GM21723 (cell line): ENCODE results near the gene MICALL1.
"Not testable (repeated sequence)": the region's sequence is repeated elsewhere in the genome, so short reads cannot be mapped to it uniquely, and the experiment has no call there.

Experiments used
- ATAC-seq: cut with Tn5 transposase; IDR thresholded peaks from one replicate; pipeline ENCODE4 v1.9.1; 2021; ENCODE audit warnings: mild to moderate bottlenecking, moderate library complexity; ENCODE audit not compliant: unreplicated experiment

The MICALL1 gene

GRCh38 chr22:37926771-37927636 is 20.9 kb downstream of the MICALL1 start:
- ATAC-seq, result no peak

DNA sequence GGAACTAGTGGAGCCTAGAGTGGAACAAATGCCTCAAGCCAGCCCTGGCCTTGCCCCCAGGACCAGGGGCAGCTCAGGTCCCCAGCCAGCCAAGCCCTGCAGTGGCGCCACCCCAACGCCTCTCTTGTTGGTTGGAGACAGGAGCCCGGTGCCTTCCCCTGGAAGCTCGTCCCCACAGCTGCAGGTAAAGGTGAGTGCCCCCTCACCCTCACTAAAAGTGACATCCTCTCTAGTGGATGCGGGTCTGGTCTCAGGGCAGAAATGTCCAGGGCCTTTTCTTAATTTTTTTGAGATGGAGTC is 21.5 kb downstream of the MICALL1 start:
- no peak for ATAC-seq

GRCh38 chr22:37929390-37929789 is 23.3 kb downstream of the MICALL1 start:
- ATAC-seq, result no peak

DNA sequence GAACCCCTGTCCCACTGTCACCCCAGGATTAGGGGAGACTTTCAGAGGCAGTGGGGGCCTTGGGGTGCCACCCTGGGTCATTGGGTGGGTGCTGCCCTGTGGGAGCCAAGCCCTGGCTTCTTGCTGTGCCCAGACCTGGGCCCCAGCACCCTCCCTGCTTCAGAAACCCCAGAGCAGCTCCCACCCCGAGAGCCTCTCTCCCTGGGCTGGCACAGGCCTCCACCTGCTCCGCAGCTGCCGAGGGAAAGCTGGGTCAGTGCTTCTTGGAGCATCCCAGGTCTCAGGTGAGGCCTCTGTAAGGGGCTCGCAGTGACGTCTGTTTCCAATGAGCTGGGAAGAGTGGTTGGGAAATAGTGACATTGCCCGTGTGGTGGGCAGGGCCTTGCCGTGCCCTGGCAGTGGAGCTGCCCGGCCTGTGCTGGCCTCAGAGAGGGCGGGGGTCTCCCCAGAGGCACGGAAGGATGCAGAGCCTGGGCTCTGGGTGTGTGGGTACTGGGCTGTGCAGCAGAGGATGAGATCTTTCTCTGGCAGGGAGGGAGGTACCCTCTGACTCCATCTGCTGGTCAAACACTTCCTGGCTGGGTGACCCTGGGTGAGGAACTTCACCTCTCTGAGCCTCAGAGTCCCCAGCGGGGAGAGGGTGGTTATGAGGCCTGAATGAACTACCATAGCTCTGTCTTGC is 24.3 kb downstream of the MICALL1 start:
- ATAC-seq, result no peak

GRCh38 chr22:37930952-37931440 is 24.9 kb downstream of the MICALL1 start:
- ATAC-seq, result no peak

DNA sequence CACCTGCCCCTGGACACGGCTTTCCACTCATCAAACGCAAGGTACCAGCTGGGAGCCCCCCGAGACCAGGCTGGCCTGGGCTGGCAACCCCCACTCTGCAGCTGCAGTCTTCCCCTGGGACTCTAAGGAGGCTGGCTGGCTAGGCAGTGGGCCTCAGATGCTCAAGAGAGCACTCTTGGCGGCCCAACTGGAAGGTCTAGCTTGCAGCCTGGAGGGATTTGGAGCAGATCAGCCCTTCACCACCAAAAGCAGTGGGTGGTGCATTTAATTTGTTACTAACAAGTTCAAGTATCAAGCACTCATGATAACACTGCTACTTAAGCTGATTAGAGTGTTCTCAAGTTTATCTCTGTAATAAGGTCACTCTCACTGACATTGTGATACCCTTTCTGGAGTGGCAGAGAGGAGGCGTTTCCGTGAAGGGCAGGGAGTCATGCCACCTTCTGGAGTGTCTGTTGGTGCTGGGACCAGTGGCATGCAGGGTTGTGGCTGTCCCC is 25.8 kb downstream of the MICALL1 start:
- no peak for ATAC-seq

DNA sequence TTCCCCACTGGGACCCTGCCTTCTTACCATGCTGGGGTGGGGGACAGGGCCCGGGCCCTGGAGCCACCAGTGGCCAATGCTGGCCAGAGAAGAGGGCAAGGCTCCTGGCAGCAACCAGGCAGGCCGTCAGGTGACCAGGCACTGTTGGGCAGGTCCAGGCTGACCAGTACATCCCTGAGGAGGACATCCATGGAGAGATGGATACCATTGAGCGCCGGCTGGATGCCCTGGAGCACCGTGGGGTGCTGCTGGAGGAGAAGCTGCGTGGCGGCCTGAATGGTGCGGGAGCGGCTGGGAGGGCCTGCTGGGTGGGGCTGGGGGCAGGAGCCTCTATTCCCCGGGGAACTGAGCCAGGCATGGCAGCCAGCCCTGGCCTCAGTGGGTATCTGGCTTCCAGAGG is 26.3 kb downstream of the MICALL1 start:
- no peak for ATAC-seq

- no peak for ATAC-seq
Measured at GRCh38 chr22:37932821-37933578, 26.9 kb downstream of the MICALL1 start.

DNA sequence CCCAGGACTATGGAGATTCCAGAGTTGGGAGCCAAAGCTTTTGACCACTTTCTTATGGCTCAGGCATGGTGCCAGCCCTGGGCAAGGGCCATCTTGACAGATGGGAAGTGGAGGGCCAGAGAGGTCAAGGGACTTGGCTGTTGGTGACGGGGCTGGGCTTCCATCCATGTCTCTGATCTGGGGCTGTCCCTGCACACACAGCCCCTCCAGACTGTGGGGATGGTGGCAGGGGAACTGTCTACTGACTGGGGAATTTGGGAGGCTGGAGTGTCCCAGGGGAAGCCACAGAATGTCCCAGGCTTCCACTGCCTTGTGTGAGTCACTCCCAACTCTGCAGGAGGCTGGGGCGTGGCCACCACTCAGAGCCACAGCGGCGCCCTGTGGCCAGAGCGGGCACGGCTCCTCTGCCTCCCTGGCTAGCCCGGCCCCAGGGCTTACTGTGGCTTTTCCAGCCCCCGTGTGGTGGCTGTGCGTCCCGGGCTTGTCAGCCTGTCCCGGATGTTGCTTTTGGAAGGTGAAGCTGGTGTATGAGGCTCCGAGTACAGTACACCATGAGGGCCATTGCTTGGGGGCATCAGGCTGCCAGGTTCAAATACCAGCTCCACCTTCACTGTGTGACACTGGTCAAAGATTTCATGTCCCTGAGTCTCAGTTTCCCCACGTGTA is 27.7 kb downstream of the MICALL1 start:
- peak; percentile 79 for ATAC-seq

DNA sequence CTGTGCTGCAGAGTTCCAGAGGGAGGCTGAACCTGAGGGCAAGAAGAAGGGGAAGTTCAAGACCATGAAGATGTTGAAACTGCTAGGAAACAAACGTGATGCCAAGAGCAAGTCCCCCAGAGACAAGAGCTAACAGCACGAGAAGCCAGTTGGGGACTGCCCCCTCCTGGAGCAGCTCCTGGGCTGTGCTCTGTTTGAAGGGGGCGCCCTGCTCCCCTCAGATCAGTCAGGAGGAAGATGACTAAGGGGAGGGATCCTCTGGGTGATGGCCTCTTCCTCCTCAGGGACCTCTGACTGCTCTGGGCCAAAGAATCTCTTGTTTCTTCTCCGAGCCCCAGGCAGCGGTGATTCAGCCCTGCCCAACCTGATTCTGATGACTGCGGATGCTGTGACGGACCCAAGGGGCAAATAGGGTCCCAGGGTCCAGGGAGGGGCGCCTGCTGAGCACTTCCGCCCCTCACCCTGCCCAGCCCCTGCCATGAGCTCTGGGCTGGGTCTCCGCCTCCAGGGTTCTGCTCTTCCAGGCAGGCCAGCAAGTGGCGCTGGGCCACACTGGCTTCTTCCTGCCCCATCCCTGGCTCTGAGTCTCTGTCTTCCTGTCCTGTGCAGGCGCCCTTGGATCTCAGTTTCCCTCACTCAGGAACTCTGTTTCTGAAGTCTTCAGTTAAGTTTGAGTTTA is 34.7 kb downstream of the MICALL1 start:
- ATAC-seq, result no peak

- no peak for ATAC-seq
Measured at GRCh38 chr22:37942133-37942532, 36.0 kb downstream of the MICALL1 start.

- no peak for ATAC-seq
Measured at GRCh38 chr22:37943136-37943824, 37.2 kb downstream of the MICALL1 start.

DNA sequence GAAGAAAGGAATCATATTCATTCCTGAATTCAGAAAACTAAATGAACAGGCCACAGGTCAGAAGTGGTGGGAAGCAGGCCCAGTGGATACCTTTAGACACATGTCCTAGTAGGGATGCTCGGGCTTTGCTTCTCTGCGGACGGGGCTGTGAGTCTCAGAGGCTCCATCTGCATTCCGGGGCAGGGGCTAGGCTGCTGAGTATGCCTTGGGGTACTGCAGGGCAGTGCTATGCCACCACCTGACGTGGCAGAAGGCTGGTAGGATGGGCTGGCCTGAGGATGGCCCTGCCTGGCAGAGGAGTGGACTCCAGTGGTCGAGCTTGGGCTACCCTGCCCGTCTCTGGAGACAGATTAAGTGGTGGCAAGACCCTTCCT is 37.7 kb downstream of the MICALL1 start:
- ATAC-seq, result no peak

GRCh38 chr22:37944423-37944822 is 38.3 kb downstream of the MICALL1 start:
- ATAC-seq, result not testable (repeated sequence)

DNA sequence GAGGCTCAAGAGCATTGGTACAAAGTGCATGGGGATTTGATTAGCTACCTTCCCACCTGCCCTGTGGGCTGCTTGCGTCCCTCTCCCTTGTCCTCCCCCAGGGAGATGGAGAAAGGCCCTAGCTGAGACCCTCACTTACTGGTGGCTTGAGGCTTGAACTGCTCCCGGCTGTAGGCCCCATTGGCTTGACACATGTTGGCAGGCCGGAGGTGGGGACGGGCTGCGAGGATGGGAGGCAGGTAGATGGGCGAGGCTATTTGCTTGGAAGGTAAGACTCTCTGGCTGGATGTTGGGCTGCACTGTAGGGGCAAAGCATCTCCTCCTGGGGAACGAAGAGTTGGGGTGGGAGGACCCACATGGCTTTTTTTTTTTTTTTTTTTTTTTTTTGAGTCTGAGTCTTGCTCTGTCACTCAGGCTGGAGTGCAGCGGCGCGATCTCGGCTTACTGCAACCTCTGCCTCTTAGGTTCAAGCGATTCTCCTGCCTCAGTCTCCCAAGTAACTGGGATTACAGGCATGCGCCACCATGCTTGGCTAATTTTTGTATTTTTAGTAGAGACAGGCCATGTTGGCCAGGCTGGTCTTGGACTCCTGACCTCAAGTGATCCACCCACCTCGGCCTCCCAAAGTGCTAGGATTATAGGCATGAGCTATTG is 41.2 kb downstream of the MICALL1 start:
- not testable (repeated sequence) for ATAC-seq

GRCh38 chr22:37951305-37951704 is 45.2 kb downstream of the MICALL1 start:
- no peak for ATAC-seq

GRCh38 chr22:37952629-37953028 is 46.5 kb downstream of the MICALL1 start:
- not testable (repeated sequence) for ATAC-seq

DNA sequence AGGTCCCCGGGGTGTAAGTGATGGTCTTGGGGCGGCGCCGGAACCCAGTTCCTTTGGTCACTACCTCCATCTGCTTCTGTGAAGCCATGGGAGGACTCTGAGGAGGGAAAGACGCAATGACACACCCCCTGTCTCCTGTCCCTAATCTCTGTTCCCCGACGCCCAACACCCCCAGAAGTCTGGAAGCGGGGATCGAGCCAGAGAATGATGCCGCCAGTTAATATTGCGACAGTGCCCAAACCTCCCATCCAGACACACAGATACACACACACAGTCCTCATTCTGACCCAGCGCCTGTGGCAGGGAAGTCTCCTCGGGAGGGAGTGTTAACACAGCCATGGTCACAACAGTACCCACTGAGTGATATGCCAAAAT is 47.0 kb downstream of the MICALL1 start:
- peak; percentile 39 for ATAC-seq
